NCI-H1105 (cell line): ENCODE data around the gene CAV1.
"Not testable (repeated sequence)": the region's sequence is repeated elsewhere in the genome, so short reads cannot be mapped to it uniquely, and the experiment has no call there.

Experiments used
- DNase-seq: peaks from one replicate; lab custom pipeline; 2025; lab: John Stamatoyannopoulos, UW

CAV1 gene

GRCh38 chr7:116524609-116525297 is at the start of gene CAV1:
CAV1 (plus strand) TSS chr7:116525036; CDS start chr7:116525063, 27 bp downstream.
- DNase-seq = no peak

DNA sequence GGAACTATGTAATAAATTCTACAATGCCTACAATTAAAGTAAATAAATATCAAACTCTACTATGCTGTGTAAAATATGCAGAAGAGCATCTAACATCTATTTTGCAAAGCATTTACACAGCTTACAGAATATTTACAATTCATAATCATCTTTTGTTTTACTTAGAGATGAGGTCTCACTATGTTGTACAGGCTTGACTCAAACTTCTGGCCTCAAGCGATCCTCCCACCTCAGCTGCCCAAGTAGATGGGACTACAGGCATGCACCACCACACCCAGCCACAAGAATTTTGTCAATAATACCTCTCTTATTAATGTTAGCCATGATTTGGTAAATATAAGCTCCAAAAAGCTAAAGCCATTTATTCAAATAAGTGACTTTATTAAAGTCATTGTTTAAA is 47.2 kb upstream of the CAV1 start:
- no peak for DNase-seq

DNA sequence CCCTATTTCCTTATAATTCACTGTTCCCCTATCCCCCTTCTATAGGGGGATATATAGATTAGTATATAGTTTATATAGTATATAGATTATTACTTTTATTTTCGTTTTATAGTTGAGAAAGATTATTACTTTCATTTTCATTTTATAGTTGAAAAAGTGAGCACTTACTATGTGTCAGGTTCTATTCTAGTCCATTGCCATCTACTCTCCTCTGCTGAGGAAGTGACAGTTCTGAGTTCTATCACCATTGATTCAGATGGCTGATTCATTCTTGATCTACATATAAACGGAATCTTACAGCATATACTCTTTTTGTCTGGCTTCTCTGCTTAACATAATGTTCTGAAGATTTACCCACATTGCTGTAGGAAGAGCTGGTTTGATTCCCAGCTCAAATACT is 46.0 kb upstream of the CAV1 start:
- no peak for DNase-seq

GRCh38 chr7:116483271-116483942 is 41.4 kb upstream of the CAV1 start:
- DNase-seq = no peak

GRCh38 chr7:116484389-116484788 is 40.4 kb upstream of the CAV1 start:
- DNase-seq = not testable (repeated sequence)

DNA sequence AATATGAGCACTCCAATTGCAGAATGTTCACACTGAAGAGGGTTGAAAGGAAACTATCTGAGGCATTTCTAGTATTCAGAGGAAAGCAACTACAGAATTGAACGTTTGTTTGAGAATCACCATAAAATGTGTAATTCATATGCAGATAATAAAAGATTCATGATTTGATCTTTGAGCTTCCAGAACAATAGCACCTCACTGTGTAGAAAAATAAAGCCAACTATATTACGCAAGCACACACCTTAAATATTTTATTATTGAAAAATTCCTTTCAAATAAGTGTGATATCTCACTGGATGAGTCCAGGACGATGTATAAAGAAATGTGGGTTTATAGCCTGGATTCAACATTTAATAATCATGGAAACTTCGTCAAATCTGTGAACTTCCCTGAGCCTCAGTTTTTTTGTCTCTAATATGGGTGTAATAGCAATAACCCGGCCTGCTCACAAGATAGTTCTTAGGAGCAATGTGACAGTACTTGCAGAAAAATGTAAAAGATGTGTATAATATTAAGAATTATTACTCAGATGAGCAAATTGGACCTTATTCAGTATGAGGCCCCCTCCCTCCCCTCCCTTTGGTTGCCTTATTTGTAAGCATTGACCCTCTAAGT is 36.8 kb upstream of the CAV1 start:
- DNase-seq = no peak

- DNase-seq = no peak
Observed at GRCh38 chr7:116490351-116490750, 34.5 kb upstream of the CAV1 start.

GRCh38 chr7:116491887-116492653 is 32.8 kb upstream of the CAV1 start:
- DNase-seq = no peak

GRCh38 chr7:116492654-116493109 is 32.2 kb upstream of the CAV1 start:
- DNase-seq = no peak

DNA sequence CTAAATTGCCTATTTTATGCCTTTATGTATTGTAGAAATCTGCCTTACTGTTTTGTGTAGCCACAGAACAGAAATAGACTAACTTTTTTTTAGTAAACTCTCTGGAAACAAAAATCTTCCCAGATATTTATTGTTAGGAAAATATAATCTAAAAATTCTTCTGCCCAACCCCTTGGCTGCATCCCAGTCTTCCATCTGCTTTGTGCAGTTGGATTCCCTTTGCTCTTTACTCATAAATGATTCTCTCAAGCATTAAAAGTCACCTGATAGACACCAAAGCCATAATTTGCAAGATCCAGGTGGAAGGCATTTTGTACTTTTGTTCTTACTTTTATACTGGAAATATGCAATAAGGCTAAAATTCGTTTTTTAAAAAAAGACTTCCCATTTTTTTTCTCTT is 31.4 kb upstream of the CAV1 start:
- no peak for DNase-seq

DNA sequence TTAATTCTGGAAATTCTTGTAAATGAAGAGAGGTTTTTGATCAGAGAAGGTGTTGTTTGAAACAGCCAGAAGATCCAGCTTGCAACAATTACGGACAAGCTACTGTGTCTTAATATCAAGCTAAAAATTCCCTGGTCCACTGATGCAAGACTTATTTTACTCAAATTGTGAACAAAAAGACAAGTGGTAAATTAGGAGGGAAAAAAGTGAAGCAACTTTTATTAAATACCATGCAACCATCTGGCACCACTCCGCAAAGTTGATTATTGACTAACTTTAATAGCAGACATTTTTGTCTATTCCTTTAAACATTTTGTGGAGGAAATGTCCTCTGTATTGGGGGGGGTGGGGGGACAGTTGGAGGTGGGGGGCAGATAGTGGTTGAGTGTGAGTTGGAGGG is 30.4 kb upstream of the CAV1 start:
- DNase-seq = no peak

- DNase-seq = no peak
Observed at GRCh38 chr7:116495736-116496135, 29.1 kb upstream of the CAV1 start.

DNA sequence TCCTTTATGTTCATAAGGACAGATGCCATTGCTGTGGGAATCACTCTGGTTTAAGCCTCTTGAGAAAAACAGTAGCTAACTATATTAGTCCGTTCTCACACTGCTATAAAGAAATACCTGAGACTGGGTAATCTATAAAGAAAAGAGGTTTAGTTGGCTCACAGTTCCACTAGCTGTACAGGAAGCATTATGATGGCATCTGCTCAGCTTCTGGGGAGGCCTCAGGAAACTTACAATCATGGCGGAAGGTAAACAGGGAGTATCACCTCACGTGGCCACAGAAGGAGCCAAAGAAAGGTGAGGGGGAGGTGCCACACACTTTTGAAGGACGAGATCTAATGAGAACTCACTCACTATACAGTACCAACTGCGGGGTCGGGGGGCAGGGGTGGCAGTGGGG is 28.2 kb upstream of the CAV1 start:
- no peak for DNase-seq

- no peak for DNase-seq
Observed at GRCh38 chr7:116497708-116498107, 27.1 kb upstream of the CAV1 start.

- DNase-seq = no peak
Observed at GRCh38 chr7:116499168-116500077, 25.4 kb upstream of the CAV1 start, which contains the start of gene CAV2. CAV2 (plus strand) TSS chr7:116499738; CDS start chr7:116499782, 44 bp downstream.

GRCh38 chr7:116500078-116500853 is 24.6 kb upstream of the CAV1 start:
- DNase-seq = no peak

- DNase-seq = no peak
Observed at GRCh38 chr7:116501425-116502167, 23.2 kb upstream of the CAV1 start.

DNA sequence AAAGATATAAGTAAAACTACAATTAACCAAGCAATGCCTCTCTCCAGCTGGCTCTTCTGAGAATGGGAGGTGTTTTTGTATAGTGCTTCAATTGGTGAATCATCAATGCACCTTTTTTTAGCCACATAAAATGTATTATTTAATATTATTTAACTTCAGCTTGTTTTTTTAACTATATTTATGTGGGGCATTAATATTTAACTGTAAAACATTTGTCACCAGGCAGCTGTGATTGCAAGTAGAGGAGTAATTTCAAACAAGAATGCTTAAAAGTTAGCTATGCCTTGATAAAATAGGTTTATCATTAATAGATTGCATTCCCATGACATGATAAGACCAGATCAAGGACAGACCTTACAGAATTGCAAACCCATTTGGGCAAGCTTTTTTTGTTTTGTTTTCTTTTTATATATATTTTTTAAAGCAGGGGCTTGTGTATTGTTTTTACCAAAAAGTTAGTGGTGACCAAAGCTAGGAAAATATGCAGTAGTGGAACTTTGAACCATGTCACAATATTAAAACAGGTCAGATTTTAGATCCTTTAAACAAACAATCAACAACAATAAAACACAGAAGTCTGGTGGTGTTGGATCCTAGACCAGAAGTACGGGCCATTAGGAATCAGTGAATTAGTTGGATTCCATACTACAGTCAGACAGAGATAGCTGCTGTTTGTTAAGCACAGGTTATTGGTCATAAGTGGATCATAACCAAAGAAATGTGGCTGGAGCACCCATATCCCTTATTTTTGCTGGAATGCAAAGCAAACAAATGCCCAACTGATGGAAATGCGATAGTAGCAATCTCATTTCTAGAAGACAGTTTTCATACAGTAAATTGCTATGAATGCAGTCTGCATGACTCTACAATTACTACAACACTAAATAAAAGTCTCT is 22.4 kb upstream of the CAV1 start:
- DNase-seq = no peak

- DNase-seq = no peak
Observed at GRCh38 chr7:116503835-116504234, 21.0 kb upstream of the CAV1 start.
